ENCODE data around the gene ZBP1. TPM values are rescaled to one million over a fixed set of nuclear protein-coding genes. Genes with fewer than 3 reads are reported as not detected.

ZBP1 gene
- total RNA-seq, 1 donor from 2014 or later, result not detected

DNA sequence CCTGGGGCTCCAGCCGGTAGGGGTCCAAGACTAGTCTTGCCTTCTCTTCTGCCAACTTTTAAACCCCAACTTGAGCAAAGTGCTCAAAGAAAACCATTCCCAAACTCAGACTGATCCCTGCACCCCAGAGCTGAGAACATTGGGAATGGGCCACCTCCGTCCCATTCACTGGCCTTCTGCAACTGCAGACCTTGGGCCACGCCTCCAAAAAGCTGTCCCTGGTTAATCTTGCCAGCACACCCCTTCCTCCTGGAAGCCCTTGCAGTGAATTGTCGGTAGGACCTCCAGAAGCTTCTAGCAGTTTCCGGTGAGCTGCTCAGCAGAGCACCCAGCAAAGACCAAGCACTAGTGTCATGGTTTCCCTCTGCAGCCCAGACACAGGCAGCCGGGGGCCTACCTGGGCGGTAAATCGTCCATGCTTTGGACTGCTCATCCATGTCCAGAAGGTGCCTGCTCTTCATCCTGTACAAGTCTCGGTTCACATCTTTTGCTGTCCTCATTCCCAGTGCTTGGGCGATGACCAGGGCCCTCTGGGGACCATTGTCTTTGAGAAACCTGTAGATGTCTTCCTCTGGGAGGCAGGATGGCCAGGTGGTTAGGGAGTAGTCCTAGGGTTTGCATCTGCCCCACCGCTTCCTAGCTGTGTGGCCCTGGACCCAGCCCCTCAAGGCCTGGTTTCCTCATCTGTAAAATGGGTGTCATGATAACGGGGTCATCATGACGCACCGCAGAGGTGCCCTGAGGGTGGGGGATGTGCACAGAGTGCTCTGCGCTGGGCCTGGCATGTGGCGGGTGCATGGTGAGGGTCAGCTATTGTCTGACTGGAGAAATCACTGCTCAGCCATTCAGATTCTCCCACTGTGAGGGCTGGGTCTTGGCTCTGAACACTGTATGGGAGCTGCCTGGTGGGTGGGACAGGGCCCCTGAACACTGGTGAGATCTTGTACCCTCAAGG lies 5.5 kb downstream of the ZBP1 start:
- no peak overlapping the region for H3K4me3 ChIP-seq (ENCODE audit: low read depth, low read length)
- TF ChIP-seq, protein P1, sequence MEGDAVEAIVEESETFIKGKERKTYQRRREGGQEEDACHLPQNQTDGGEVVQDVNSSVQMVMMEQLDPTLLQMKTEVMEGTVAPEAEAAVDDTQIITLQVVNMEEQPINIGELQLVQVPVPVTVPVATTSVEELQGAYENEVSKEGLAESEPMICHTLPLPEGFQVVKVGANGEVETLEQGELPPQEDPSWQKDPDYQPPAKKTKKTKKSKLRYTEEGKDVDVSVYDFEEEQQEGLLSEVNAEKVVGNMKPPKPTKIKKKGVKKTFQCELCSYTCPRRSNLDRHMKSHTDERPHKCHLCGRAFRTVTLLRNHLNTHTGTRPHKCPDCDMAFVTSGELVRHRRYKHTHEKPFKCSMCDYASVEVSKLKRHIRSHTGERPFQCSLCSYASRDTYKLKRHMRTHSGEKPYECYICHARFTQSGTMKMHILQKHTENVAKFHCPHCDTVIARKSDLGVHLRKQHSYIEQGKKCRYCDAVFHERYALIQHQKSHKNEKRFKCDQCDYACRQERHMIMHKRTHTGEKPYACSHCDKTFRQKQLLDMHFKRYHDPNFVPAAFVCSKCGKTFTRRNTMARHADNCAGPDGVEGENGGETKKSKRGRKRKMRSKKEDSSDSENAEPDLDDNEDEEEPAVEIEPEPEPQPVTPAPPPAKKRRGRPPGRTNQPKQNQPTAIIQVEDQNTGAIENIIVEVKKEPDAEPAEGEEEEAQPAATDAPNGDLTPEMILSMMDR (conservative IDR thresholded peaks at IDR 0.05; ENCODE audit: low read depth, low read length), result no peak
- no peak for DNase-seq (ENCODE audit: low read depth)

DNA sequence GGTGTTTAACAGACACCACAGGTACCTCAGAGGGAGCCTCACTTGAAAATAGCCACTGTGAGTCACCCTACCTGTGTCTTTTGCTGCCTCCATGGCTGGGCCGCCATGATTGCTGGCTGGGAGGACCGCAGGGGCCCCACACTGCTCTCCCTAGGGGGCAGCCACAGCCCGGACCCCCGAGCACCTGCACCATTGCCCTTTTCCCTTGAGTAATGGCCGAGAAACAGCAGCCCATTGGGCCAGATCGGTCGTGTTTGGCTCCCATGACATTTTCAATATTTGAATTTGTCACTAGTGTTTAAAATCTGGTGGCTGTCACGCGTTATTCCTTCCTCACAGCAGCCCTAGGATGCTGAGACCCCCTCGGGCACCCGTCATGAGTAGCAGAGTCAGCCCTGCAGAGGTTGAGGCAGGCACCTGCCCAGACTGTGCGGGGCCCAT lies 6.7 kb downstream of the ZBP1 start:
- H3K4me3 ChIP-seq (ENCODE audit: low read depth, low read length), result no peak overlapping the region
- TF ChIP-seq, protein P1 (conservative IDR thresholded peaks at IDR 0.05; ENCODE audit: low read depth, low read length), result no peak
- DNase-seq (ENCODE audit: low read depth), result no peak

DNA sequence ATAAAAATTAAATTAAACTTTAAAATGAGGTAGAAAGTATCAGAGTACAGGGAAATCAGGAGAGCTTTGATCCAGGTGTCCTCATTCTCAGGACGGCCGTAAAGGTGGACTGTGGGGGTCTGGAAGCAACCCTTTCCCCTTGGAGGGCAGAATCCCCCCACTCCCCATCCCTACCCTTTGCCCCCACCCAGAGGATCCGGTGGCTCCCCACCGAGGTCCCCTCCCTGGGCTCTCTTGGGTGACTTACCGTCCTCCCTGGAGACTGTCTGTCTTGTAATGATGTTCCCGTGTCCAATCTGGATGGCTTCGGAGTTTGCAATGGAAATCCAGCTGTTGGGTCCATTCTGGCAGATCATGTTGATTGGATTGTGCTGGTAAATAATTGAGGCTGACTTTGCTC lies 7.3 kb downstream of the ZBP1 start:
- H3K4me3 ChIP-seq (ENCODE audit: low read depth, low read length), result no peak overlapping the region
- DNase-seq (ENCODE audit: low read depth), result no peak
- TF ChIP-seq, protein P1 (conservative IDR thresholded peaks at IDR 0.05; ENCODE audit: low read depth, low read length), result no peak

DNA sequence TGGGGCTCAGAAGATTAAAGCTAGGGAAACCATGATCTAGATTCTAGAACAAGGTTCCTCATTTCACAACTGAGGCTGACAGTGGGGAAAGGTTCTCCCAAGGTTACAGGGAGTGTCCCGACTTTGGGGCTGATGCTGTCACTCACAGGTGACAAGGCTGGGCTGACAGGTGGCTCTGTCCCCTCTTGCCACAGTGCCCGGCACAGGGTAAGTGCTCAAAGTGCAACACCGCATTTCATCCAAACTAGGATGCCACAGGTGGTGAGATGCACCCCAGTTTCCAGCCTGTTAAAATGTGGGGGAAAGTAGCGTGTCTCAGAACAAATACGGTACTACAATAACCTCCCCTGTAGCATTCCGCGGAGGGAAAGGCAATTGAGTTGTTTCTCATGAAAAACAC lies 7.8 kb downstream of the ZBP1 start:
- no peak overlapping the region for H3K4me3 ChIP-seq (ENCODE audit: low read depth, low read length)
- TF ChIP-seq, protein P1 (conservative IDR thresholded peaks at IDR 0.05; ENCODE audit: low read depth, low read length), result no peak
- no peak for DNase-seq (ENCODE audit: low read depth)

DNA sequence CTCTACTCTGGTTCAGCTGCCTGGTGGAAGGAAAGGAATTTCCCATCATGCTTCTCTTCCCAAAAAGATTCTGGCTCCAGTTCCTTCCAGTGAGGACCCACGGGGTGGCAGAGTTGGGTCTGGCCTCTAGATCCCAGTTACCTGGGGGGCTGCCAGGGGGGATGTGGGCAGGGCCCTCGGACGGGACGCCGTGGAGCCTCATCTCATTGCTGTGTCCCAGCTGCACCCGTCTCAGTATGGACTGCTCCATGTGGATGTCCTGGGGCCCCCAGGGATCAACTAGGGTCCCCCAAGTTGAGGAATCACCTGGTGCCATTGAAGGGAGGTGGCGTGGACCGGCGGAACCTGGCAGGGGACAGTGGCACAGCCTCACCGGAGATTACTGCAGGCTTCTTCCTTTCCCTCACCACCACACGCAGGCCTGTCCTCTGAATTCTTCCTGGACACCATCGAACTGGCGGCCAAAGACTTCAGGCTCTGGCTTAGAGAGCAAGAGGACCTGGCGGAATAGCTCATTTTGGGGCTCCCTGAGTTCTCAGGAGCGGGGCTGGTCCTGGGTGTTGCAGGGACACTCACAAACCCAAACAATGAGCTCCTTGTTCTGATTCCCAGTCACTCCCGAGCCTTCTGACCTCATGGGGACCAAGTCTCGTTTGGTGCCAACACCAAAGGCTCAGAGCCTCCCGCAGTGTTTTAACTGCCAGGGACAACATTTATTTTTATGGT lies 8.5 kb downstream of the ZBP1 start:
- TF ChIP-seq, protein P1 (conservative IDR thresholded peaks at IDR 0.05; ENCODE audit: low read depth, low read length), result no peak
- no peak overlapping the region for H3K4me3 ChIP-seq (ENCODE audit: low read depth, low read length)
- no peak for DNase-seq (ENCODE audit: low read depth)

DNA sequence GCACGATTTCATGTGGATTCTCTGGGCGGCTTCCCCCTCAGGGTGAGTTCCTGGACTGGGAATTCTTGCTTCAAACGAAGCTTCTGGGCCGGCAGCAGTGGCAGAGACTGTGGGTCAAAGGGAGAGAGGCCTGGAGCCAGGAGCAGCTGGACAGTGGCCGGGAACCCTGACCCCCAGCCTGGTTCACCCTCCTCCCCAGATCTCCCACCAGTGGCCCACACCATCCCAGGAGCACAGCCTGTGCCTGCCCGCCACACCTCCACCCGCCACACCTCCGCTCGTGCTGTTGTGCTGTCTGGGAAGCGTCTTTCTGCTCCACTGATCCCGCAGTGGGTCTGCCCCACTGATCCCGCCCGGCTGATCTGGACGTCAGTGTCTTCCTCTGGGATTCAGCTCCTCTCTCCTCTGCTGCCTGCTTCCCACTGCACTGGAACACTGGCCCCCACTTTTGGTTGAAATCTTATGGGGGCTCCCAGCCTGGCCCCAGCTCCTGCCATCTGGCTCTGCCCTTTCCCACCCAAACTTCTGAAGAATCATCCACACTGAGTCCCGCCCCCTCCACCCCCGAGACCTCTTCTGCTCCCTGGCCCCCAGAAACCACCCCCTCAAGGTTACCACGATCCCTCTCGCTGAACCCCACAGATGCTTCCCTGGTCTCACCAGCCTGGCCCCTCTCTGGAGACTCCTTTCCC lies 9.8 kb downstream of the ZBP1 start:
- DNase-seq (ENCODE audit: low read depth), result no peak

More for the DNA sequence above, 9.8 kb downstream of the ZBP1 start:
- no peak overlapping the region for H3K4me3 ChIP-seq (ENCODE audit: low read depth, low read length)
- TF ChIP-seq, protein P1 (conservative IDR thresholded peaks at IDR 0.05; ENCODE audit: low read depth, low read length), result no peak

Measured in epithelial cell of proximal tubule (primary cell).